Fibroblast of gingiva (primary cell): ENCODE data around the gene USP11.
"Not testable (repeated sequence)": the region's sequence is repeated elsewhere in the genome, so short reads cannot be mapped to it uniquely, and the experiment has no call there.

Experiments
- DNase-seq: peaks from one replicate; pipeline ENCODE4 v3.0.0-alpha.2; 2011; ENCODE audit warnings: low read depth

Gene USP11

DNA sequence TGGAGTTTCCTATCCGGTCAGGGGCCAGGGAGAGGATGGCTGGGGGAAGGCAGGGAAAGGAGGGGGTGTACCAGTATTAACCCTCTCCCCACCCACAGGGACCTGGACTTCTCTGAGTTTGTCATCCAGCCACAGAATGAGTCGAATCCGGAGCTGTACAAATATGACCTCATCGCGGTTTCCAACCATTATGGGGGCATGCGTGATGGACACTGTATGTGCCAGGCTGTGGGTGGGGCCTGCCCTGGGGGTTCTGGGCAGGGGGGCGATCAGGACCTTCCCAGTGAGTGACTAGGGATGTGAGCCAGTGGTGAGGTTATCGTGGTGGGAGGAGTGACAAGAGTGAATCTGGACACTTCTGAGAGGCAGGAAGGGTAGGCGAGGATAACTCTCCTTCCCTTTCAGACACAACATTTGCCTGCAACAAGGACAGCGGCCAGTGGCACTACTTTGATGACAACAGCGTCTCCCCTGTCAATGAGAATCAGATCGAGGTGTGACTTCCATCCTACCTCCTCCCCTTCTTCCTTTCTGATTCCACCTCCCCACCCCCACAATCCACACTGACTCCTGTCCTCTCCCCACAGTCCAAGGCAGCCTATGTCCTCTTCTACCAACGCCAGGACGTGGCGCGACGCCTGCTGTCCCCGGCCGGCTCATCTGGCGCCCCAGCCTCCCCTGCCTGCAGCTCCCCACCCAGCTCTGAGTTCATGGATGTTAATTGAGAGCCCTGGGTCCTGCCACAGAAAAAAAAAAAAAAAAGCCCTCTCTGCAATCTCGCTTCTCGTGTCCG lies 14.6 kb downstream of the USP11 start:
- DNase-seq = no peak

- no peak for DNase-seq
These were observed 15.2 kb downstream of the USP11 start for GRCh38 chrX:47247999-47248320.

DNA sequence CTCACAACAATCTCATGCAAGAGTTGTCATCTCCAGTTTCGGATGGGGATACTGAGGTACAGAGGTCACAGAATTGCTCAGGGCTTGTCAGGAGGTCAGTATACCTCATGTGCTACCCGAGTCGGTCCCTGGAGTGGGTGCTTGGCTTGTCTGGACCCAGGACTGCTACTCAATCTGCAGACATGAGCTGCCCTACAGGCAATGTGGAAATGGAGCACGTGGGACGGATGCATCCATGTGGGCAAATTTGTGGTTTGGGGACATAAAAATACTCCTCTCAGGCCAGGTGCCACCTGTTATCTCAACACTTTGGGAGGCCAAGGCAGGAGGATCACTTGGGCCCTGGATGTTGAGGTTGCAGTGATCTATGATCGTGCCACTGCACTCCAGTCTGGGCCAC lies 15.8 kb downstream of the USP11 start:
- no peak for DNase-seq

- no peak for DNase-seq
These were observed 17.2 kb downstream of the USP11 start for GRCh38 chrX:47250017-47250347.

GRCh38 chrX:47257620-47258019 lies 24.8 kb downstream of the USP11 start:
- DNase-seq = not testable (repeated sequence)

GRCh38 chrX:47264483-47265173 lies 31.8 kb downstream of the USP11 start:
- DNase-seq = no peak

DNA sequence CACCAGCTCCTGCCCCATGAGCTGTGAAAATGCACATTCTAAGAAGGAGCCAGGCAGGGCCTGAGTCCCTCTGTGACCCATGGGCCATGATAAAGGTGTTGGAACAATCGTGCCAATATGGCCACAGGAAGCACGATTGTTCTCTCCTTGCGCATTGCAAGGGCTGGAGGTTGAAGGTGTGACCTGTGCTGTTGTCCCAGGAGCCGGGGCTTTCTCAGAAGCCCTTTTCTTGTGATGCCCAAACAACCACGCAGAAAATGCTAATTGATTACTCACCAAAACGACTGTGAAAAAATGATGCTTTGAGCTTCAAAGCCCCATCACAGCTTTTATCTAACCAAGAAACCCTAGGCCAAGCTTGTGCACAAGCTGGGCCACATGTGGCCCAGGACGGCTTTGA lies 33.8 kb downstream of the USP11 start:
- no peak for DNase-seq

- no peak for DNase-seq
These were observed 39.2 kb downstream of the USP11 start for GRCh38 chrX:47272013-47272408.

GRCh38 chrX:47273011-47273730 lies 40.4 kb downstream of the USP11 start:
- DNase-seq = no peak

DNA sequence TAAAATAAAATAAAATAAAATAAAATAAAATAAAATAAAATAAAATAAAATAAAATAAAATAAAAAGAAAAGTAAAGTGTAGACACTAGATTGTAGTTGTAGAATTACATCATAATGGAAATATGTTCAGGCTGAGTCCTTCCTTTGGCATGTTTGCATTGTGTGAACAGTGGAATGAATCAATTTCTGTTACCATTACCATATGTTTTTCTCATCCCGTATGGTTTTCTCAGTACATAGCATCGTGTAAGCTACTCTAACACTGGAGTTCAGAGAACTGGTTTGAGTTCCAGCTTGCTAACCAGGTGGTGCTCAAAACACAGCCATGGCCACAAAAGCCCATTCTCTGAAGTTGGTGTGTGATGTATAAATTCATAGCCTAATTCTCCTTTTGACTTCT lies 45.9 kb downstream of the USP11 start:
- peak; percentile 40 for DNase-seq

DNA sequence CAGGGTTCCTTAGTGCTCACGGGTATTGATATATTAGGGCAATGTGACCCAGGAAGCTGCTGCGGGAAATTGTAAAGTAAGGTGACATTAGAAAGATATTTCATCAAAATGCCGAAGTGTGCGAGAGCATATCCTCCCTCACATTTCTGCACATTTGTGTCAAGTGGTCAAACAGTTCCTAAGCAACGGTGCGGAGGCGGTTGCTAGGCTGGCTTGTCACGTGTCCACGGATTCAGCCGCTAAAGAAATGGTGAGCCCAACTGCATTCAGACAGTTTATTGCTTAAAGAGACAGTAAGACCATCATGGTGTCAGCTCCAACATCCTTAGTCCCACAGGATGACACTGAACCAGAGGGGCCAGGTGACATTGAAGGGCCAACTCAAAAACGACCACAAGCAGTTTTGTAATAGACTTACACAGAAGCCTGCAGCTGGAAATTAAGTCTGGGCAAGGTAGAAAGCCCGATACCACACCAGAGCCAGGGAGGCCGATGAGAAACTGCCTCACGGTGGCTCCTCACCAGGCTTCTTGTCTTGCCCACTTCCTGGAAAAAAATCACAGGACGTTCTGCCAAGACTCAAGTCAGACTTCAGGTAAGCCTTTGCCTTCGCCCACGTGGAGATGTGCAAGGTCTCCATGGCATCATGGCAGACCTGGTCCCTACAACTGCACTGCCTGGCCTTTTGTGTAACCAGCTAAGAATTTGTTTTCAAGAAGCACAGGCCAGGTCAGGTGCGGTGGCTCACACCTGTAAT lies 50.4 kb downstream of the USP11 start:
- no peak for DNase-seq

- not testable (repeated sequence) for DNase-seq
These were observed 51.8 kb downstream of the USP11 start for GRCh38 chrX:47284616-47285015.

DNA sequence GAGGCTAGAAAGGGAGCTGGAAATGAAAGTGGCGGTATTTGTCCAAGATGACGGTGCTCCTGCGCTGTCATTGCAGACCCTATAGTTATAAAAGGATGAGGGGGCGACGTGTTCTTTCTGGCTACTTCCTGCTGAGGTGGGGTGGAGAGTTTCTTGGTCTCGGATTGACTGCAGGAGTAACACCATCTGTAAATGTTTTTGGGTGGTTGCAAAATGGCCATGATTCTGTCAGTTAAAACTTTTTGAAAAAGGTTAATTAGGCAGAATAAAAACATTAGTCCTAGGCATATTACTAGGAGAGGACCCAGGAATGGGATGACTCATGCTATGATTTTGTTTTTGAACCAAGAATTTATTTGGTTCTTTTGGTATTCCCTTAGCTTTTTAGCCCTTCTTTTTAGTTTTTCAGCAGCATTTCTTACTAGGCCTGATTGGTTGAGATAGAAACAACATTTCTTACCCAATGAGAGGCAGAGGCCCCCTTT lies 53.1 kb downstream of the USP11 start:
- no peak for DNase-seq

GRCh38 chrX:47293106-47293505 lies 60.3 kb downstream of the USP11 start:
- no peak for DNase-seq

- no peak for DNase-seq
These were observed 64.1 kb downstream of the USP11 start for GRCh38 chrX:47296766-47297365.

- DNase-seq = no peak
These were observed 65.1 kb downstream of the USP11 start for GRCh38 chrX:47297874-47298273.
